Myocyte (in vitro differentiated cells): ENCODE data around the gene NR5A2. TPM values are rescaled to one million over a fixed set of nuclear protein-coding genes. Genes with fewer than 3 reads are reported as not detected.
A peak's percentile ranks its signal among the peaks of the same experiment; 100 is the strongest.
"Not testable (repeated sequence)": the region's sequence is repeated elsewhere in the genome, so short reads cannot be mapped to it uniquely, and the experiment has no call there.

ENCODE experiments used
- DNase-seq: peaks from one replicate; pipeline ENCODE4 v3.0.0-alpha.2; 2012; ENCODE audit warnings: low read depth
- total RNA-seq: library from RNA; depleted of rRNA; stranded (reverse); fragments of >200 nt; gene quantifications from 2 replicates; pipeline ENCODE4 v1.2.3, GENCODE V29; 2014

NR5A2 gene
- total RNA-seq, 1 donor from 2014 or later: not detected

GRCh38 chr1:200157715-200158114, 130.2 kb downstream of the NR5A2 start:
- no peak for DNase-seq

GRCh38 chr1:200161801-200162200, 134.3 kb downstream of the NR5A2 start:
- no peak for DNase-seq

GRCh38 chr1:200162258-200162657, 134.7 kb downstream of the NR5A2 start:
- DNase-seq: no peak

GRCh38 chr1:200162877-200163276, 135.4 kb downstream of the NR5A2 start:
- DNase-seq: no peak

- no peak for DNase-seq
These were observed 136.4 kb downstream of the NR5A2 start for GRCh38 chr1:200163911-200164310.

- DNase-seq: no peak
These were observed 138.1 kb downstream of the NR5A2 start for GRCh38 chr1:200165493-200166220.

GRCh38 chr1:200166411-200166810, 138.9 kb downstream of the NR5A2 start:
- DNase-seq: no peak

GRCh38 chr1:200168926-200169325, 141.4 kb downstream of the NR5A2 start:
- DNase-seq: no peak

GRCh38 chr1:200172311-200172710, 144.8 kb downstream of the NR5A2 start:
- DNase-seq: no peak

GRCh38 chr1:200173097-200173618, 145.6 kb downstream of the NR5A2 start:
- no peak for DNase-seq

GRCh38 chr1:200174525-200175295, 147.2 kb downstream of the NR5A2 start:
- DNase-seq: no peak

- no peak for DNase-seq
These were observed 148.7 kb downstream of the NR5A2 start for GRCh38 chr1:200176181-200176580.

- no peak for DNase-seq
These were observed 149.3 kb downstream of the NR5A2 start for GRCh38 chr1:200176798-200177197.

GRCh38 chr1:200178340-200178739, 150.8 kb downstream of the NR5A2 start:
- no peak for DNase-seq

- DNase-seq: no peak
These were observed 151.7 kb downstream of the NR5A2 start for GRCh38 chr1:200179126-200179780.

GRCh38 chr1:200179781-200180160, 152.3 kb downstream of the NR5A2 start:
- no peak for DNase-seq

GRCh38 chr1:200180821-200181220, 153.3 kb downstream of the NR5A2 start:
- DNase-seq: peak; percentile 37

GRCh38 chr1:200181861-200182260, 154.4 kb downstream of the NR5A2 start:
- DNase-seq: no peak

- peak; percentile 8 for DNase-seq
These were observed 155.2 kb downstream of the NR5A2 start for GRCh38 chr1:200182701-200183100.

GRCh38 chr1:200183637-200184036, 156.1 kb downstream of the NR5A2 start:
- DNase-seq: peak; percentile 72

- peak; percentile 97 for DNase-seq
These were observed 156.7 kb downstream of the NR5A2 start for GRCh38 chr1:200184196-200184595.

- DNase-seq: not testable (repeated sequence)
These were observed 157.7 kb downstream of the NR5A2 start for GRCh38 chr1:200185191-200185590.
